ENCODE measurements around the gene CUX1.

GRCh38 chr7:101819183-101819582, 1.8 kb downstream of the CUX1 start:
- TF ChIP-seq YY1 (IDR thresholded peaks at IDR 0.05; ENCODE audit: insufficient read depth, insufficient read length) (no peak), ZNF274 (IDR thresholded peaks at IDR 0.05; ENCODE audit: low read depth, low read length) (no peak), SUZ12 (IDR thresholded peaks at IDR 0.05; ENCODE audit: extremely low read depth, insufficient read depth, insufficient read length) (no peak)

Measured in NT2/D1 (cell line).